Limb (tissue), 2 donors: ENCODE data around the gene TMPRSS12.
"Not testable (repeated sequence)": the region's sequence is repeated elsewhere in the genome, so short reads cannot be mapped to it uniquely, and the experiment has no call there.

Source experiments
- DNase-seq, 2 donors: peaks; one replicate each; pipeline ENCODE4 v3.0.0-alpha.2; 2016; ENCODE audit errors: extremely low spot score in 2 of 2

Gene TMPRSS12

DNA sequence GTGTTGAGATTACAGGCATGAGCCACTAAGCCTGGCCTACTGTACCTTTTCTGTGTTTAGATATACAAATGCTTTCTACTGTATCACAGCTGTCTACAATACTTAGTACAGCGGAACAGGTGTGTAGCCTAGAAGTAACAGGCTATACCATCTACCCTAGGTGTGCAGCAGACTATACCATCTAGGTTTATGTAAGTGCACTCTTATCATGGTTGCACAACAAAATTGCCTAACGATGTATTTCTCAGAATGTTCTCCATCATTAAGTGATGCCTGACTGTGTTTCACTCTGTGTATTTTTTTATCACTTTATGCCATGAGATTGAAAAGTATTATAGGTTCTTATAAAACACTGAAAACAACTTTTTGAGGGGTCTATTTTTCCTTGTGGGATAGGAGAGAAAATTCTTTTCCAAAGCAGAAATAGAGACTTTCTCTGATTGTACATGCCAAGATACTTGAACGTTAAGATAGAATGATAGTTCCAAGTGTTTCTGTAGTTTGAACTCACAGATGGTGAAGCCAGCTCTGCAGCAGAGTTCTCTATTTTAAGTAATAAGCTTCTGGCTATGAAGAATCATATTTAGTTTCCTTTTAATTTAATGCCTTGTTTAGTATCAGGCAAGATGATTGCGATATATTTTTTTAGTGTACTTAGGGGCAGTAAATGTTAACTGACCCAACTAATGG lies 17.0 kb downstream of the TMPRSS12 start:
- DNase-seq = no peak

DNA sequence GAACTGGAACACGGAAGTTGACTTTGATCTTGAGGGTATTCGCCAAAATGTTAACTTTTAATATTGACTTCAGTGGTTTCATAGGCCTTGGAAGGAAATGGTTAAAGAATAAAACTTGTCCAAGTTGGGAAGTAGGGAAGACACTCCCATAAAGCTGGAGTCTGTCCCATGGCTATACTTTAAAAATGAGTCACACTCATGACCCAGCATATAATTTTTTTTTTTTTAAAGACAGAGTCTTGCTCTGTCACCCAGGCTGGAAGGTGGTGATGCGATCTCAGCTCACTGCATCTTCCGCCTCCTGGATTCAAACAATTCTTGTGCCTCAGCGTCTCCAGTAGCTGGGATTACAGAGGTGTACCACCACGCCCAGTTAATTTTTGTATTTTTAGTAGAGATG lies 19.6 kb downstream of the TMPRSS12 start:
- DNase-seq = no peak

DNA sequence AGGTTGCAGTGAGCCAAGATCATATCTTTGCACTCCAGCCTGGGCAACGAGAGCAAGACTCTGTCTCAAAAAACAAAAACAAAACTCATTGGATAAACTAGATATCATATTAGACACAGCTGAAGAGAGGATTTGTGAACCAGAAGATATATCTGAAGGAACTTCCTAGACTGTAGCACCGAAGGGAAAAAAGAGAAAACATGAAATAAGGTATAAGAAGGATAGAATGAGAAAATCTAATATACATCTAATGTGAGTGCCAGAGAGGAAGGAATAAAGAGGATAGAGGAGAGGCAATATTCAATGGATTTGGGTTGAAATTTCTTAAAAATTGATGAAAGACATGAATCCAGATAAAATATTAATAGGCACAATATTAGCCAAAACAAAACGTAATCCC lies 22.5 kb downstream of the TMPRSS12 start:
- DNase-seq = no peak

DNA sequence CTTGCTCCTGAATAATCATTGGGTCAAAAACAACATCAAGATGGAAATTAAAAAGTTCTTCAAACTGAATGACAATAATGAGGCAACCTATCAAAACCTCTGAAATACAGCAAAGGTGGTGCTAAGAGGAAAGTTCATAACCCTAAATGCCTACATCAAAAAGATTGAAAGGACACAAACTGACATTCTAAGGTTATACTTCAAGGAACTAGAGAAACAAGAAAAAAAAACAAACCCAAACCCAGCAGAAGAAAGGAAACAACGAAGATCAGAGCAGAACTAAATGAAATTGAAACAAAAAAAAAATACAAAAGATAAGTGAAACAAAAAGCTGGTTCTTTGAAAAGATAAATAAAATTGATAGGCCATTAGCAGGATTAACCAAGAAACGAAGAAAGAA lies 26.2 kb downstream of the TMPRSS12 start:
- not testable (repeated sequence) for DNase-seq

DNA sequence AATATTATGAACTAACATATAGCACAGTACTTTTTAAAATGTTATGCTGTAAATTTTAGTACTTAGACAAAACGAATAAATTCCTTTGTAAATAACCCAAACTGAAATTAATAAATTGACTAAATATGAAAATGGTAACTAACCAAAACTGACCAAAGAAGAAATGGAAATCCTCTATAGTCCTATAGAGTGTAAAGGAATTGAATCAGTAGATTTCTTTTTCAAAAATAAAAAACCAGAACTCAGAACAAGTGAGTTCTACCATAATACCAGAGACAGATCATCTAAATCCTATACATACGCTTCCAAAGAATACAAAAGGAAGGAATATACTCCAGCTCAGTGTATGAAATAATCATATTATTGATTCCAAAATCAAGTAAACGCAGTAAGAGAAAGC lies 39.8 kb downstream of the TMPRSS12 start:
- no peak for DNase-seq

DNA sequence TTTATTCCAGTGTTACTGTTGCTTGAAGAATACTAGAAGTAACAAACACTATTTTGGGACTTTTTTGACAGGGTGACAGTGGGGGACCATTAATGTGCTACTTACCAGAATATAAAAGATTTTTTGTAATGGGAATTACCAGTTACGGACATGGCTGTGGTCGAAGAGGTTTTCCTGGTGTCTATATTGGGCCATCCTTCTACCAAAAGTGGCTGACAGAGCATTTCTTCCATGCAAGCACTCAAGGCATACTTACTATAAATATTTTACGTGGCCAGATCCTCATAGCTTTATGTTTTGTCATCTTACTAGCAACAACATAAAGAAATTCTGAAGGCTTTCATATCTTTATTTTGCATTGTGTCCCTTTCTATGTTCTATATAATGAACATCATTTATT lies 44.5 kb downstream of the TMPRSS12 start:
- no peak for DNase-seq

DNA sequence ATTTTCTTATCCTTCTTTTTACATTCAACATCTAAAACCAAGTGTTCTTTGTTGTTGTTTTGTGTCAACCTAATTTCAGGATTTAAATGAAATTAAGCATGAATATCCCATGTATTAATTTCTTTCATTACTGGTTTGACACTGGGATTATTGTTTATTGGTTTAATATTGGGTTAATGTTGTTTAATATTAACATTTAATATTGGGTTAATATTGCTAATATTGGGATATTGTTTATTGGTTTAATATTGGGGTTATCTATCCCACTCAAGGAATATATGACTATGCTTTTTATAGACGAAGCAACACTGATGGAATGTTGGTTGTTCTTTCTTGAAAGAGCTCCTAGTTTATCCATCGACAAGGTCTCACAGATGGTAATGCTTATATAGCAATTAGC lies 45.9 kb downstream of the TMPRSS12 start:
- no peak for DNase-seq

DNA sequence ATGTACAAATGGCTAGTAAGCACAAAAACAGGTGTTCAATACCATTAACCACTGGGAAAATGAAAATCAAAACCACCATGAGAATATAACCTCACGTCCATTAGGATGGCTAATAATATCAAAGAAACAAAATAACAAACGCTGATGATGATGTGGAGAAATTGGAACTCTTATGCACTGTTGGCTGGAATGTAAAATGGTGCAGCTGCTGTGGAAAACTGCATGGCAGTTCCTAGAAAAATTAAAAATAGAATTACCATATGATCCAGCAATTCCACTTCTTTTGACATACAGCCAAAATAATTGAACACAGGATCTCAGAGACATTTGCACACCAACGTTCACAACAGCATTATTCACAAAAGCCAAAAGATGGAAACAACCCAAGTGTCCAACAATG lies 51.5 kb downstream of the TMPRSS12 start:
- peak in 1 of 2 donors; percentile 35 for DNase-seq

DNA sequence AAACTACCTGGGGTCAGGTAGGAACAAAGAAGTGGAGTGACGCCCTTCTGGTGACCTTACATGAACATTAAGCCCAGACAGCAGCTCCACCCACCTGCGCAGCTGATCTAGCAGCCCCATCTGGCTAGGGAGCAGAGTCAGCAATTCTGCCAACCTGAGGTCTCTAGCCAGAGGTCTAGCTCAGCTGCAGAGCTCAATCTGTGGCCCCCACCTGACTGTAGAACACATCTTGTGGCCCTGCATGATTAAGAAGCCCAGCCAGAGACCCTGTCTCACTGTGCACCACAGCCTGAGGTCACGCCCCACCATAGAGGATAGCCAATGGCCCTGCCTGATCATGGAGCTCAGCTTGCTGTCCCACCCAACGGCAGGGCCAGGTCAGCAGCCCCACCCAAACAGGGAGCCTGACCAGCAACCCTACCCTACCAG lies 59.0 kb downstream of the TMPRSS12 start:
- no peak for DNase-seq

DNA sequence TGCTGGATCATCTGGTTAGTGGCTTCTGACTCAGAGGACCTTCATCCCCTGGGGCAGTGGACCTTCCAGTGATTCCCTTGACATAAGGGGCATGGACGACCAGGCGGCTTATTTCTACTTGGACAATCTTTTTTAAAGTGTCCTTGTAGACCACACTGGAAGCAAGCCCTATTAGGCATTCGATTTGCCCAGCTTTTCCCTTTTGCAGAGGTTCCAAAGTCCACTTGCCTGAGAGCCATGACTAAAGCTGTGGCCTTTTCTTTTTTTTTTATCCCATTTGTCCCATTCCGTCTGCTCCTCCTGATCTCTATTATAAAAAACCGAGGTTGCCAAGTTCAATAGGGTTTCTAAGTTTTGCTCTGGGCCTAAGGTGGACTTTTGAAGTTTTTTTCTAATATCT lies 65.8 kb downstream of the TMPRSS12 start:
- DNase-seq = not testable (repeated sequence)

DNA sequence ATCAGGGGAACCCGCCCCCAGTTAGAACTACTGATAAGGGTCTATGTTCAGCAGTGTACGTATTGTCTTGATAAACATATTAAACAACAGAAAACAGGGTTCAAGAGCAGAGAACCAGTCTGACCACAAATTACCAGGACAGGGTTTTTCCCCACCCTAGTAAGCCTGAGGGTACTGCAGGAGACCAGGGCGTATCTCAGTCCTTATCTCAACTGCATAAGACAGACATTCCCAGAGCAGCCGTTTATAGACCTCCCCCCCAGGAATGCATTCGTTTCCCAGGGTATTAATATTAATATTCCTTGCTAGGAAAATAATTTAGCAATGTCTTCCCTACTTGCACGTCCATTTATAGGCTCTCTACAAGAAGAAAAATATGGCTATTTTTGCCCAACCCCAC lies 69.6 kb downstream of the TMPRSS12 start:
- DNase-seq = not testable (repeated sequence)

DNA sequence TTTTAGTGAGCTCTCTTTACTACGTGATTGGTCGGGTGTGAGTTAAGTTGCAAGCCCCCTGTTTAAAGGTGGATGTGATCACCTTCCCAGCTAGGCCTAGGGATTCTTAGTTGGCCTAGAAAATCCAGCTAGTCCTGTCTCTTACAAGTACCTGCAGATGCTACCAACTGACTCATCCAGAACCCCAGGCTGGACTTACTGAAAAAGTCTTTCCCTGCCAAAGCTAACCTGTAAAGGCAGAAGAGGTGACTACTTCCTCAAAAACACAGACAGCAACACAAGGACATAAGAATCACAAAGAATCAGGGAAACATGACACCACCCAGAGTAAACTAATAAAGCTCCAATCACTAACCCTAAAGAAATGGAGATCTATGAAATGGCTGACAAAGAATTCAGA lies 70.5 kb downstream of the TMPRSS12 start:
- no peak for DNase-seq

DNA sequence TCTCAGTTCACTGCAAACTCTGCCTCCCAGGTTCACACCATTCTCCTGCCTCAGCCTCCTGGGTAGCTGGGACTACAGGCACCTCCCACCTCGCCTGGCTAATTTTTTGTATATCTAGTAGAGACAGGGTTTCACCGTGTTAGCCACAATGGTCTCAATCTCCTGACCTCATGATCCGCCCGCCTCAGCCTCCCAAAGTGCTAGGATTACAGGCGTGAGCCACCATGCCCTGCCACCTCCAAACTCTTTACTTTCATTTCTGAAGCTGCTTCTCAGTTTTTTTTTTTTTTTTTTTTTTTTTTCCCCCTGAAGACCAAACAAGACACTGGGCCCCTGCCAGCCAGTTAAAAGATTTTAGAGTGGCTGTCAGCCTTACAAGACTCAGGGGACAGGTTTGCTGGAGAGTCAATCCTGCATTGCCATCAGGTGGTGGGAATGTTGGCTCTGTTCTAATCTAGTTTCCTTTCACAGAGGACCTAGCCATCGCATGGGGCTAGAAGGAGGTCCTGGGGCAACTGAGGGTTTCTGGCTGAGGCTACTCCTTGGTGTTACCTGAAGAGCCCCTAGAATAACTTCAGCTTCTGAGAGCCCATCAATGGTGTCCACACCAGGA lies 72.3 kb downstream of the TMPRSS12 start:
- DNase-seq = no peak

DNA sequence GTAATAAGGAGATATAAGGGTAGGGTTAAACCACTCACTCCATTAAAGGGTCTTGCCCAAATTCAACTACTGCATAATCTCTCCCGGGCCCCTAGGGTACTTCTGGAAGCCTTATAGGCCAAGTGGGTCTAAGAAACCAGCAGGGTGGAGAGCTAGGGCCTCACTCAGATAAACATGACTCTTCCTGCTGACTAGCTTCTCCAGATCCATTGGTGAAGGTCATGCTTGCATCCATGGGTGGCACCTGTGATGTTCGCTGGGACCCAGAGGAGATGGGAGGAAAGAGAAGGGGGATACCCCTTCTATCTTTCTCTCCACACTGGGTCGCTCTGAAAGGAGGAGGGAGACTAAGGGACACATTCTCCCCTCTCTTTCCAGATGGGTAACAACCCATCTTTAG lies 73.6 kb downstream of the TMPRSS12 start:
- no peak for DNase-seq

DNA sequence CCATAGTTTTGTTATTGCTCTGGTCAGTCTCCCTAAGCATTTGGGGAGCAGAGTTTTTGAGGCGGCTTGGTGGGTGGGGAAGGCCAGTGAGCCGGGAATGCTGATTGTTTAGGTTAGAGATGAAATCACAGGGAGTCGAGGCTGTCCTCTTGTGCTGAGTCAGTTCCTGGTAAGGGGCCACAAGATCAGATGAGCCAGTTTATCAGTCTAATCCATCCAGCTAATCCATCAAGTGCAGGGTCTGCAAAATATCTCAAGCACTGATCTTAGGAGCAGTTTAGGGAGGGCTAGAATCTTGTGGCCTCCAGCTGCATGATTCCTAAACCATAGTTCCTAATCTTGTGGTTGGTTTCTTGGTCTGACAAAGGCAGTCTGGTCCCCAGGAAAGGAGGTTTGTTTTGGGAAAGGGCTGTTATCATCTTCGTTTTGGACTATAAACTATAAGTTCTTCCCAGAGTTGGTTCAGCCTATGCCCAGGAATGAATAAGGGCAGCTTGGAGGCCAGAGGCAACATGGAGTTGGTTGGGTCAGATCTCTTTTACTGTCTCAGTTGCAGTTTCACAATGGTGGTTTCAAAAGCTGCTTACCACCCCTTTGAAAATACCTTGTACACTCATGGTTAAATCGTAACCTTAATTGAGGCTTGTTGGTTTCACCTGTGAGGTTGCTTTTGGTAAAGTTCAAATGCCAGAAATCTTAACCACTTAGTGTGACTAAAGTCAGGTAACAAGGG lies 76.0 kb downstream of the TMPRSS12 start:
- no peak for DNase-seq

DNA sequence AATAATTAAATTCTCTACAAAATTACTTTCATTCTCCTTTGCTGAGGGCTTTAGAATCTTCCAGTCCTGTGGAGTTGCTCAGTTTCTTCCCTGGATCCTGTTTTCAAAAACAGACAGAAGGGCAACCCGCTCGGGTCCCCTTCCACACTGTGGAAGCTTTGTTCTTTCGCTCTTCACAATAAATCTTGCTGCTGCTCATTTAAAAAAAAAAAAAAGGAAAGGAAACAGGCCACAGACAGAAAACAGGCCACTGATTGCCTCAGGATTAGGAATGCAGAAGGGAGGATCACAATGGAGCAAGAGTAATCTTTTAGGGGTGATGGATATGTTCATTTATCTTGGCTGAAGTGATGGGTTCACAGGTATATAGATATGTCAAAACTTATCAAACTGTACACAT lies 80.1 kb downstream of the TMPRSS12 start:
- DNase-seq = no peak

DNA sequence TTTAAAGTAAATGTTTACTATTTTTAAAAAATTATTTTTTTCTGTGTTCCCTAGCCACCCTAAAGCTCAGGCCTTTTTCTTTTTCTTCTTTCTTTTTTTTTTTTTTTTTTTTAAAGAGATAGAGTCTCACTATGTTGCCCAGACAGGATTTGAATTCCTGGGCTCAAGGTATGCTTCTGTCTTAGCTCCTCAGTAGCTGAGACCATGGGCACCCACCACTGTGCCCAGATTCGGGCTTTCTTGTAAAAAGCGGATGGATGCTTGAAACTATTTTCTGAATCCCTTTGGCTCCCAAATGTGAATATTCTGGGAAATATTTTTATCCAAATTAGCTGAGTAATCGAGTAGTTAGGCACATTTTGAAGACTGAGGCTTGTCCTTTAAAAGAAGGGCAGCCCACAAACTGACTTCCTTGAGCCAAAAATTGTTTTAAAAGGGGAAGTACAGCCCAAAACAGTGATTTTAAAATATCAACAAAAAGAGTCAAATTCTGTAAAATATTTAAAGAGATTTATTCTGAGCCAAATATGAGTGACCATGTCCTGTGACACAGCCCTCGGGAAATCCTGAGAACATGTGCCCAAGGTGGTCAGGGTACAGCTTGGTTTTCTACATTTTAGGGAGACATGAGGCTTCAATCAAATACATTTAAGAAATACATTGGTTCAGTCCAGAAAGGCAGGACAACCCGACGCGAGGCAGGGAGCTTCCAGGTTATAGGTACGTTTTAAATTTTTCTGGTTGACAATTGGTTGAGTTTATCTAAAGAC lies 80.8 kb downstream of the TMPRSS12 start:
- DNase-seq = no peak

DNA sequence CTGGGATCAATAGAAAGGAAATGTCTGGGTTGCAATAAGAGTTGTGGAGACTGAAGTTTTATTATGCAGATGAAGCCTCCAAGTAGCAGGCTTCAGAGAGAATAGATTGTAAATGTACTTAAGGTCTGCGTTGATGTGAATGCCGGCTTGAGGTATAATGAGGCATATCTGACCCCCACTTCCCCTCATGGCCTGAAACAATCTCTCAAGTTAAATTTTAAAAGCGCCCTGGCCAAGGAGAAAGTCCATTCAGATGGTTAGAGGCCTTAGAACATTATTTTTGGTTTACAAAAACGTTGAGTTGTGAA lies 81.4 kb downstream of the TMPRSS12 start:
- DNase-seq = no peak

DNA sequence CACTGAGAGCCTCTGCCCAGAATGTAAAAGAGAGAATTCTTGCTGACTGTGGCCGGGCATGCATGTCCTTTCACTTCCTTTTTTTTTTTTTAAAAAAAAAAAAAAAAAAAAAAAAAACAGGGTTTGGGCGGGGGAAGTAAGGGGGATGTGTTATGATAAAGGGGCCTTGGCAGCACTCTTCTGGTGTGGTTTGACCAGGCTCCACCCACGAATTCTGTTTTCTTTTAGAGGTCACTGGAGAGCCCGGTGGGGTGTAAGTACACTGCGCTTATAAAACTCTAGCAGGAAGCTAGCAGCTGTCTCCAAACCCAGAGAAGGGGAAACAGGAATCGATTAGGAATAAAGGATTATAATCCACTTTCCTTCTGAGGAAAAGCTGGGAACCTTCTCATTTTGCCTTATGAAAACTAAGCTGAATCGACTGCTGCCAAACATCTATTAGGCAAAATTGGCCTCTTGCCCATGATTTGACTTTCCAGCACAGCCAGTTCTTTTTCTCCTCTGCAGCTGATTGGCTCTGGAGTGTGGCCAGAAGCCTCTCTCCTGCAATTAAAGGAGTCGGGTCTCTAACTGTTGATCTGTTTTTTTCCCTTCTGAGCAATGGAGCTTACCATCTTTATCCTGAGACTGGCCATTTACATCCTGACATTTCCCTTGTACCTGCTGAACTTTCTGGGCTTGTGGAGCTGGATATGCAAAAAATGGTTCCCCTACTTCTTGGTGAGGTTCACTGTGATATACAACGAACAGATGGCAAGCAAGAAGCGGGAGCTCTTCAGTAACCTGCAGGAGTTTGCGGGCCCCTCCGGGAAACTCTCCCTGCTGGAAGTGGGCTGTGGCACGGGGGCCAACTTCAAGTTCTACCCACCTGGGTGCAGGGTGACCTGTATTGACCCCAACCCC lies 82.0 kb downstream of the TMPRSS12 start:
- peak; percentile 80 to 88 for DNase-seq

DNA sequence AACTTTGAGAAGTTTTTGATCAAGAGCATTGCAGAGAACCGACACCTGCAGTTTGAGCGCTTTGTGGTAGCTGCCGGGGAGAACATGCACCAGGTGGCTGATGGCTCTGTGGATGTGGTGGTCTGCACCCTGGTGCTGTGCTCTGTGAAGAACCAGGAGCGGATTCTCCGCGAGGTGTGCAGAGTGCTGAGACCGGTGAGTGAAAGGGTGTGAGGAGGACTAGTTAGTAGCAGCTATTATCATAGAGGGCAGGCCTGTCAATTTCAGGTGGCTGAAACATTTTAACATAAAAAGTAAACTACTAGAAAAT lies 82.6 kb downstream of the TMPRSS12 start:
- DNase-seq = no peak

DNA sequence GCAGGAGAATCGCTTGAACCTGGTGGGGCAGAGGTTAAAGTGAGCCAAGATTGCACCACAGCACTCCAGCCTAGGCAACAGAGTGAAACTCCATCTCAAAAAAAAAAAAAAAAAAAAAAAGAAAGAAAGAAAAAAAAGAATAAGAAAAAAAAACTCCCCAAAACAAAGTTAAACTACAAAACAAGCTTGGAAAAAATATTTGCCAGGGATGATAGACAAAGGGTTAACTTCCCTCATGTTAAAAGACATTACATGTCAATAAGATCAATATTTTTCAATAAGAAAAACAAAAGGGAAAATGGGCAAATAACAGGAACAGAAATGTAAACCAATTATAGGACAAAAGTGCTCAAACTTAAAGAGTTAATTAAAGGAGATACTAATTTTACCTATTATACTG lies 83.2 kb downstream of the TMPRSS12 start:
- DNase-seq = no peak
